Suppressor macrophage treated with lipopolysaccharide for 1 hour (primary cell): ENCODE data around the gene NELFE.
A peak's percentile ranks its signal among the peaks of the same experiment; 100 is the strongest.
"Not testable (repeated sequence)": the region's sequence is repeated elsewhere in the genome, so short reads cannot be mapped to it uniquely, and the experiment has no call there.

Source experiments
- DNase-seq, 3 donors: peaks; one replicate each; pipeline ENCODE4 v3.0.0-alpha.2; 2020 to 2022

The NELFE gene

DNA sequence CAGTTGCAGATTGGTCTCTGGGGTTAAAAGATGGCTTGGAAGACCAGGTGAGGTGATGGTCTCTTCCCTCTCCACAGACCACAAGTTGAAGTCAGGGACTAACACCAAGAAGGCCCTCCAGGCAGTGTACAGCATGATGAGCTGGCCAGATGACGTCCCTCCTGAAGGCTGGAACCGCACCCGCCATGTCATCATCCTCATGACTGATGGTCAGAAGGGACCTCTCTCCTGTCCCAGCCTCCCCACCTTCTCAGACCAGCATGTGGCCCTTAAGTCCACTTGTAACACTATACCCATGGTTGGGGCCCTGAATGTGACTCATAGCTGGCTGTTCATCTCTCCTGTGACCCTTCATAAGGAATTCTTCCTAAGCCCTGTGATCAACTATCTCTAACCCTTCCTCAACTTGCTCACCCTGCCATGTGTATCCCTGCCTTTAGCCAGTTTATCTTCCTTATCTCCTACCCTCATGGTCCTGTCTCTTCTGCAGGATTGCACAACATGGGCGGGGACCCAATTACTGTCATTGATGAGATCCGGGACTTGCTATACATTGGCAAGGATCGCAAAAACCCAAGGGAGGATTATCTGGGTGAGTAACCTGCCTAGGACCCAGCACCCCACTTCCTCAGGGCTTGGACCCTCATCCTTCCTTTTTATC lies 9.9 kb downstream of the NELFE start:
- peak; percentile 64 to 72 (median 68) for DNase-seq

DNA sequence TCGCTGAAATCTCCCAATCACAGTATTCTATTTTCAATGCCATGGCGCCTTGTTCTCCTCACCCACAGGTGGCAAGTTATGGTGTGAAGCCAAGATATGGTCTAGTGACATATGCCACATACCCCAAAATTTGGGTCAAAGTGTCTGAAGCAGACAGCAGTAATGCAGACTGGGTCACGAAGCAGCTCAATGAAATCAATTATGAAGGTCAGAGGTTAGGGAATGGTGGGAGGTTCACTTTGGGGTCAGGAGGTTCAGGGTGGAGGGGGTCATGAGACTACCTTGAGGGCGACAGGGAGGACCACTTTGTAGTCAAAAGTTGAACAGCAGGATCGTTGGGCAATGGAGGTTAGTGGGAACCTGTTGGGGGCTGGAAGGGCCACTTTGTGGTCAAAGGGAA lies 10.5 kb downstream of the NELFE start:
- DNase-seq: no peak

- DNase-seq: no peak
Measured at GRCh38 chr6:31947864-31948263, 10.9 kb downstream of the NELFE start.

- DNase-seq: no peak
Measured at GRCh38 chr6:31947070-31947675, 11.6 kb downstream of the NELFE start.

- DNase-seq: no peak
Measured at GRCh38 chr6:31946370-31946885, 12.3 kb downstream of the NELFE start.

- peak; percentile 86 to 92 (median 90) for DNase-seq
Measured at GRCh38 chr6:31945507-31946369, 13.0 kb downstream of the NELFE start, which contains the start of gene CFB. Gene CFB (plus strand): TSS chr6:31946095. CDS start chr6:31946222, 127 bp downstream.

DNA sequence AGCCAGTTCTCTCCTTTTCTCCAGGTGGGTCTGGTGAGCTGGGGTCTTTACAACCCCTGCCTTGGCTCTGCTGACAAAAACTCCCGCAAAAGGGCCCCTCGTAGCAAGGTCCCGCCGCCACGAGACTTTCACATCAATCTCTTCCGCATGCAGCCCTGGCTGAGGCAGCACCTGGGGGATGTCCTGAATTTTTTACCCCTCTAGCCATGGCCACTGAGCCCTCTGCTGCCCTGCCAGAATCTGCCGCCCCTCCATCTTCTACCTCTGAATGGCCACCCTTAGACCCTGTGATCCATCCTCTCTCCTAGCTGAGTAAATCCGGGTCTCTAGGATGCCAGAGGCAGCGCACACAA lies 13.6 kb downstream of the NELFE start:
- no peak for DNase-seq

DNA sequence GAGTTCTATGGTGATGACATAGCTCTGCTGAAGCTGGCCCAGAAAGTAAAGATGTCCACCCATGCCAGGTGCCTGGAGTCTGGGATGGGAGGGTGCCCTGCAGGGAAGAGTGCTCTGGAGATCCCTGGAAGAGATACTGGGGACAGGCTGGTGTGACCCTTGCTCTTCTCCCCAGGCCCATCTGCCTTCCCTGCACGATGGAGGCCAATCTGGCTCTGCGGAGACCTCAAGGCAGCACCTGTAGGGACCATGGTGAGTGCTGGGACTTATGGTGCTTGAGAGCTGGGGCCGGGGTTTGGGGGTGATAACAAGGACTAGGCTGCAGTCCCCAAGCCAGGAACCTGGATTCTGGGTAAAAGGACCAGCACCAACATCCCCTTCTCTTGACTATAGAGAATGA lies 15.0 kb downstream of the NELFE start:
- DNase-seq: no peak

GRCh38 chr6:31940256-31940664 lies 18.5 kb downstream of the NELFE start:
- peak; percentile 23 to 53 (median 46) for DNase-seq

DNA sequence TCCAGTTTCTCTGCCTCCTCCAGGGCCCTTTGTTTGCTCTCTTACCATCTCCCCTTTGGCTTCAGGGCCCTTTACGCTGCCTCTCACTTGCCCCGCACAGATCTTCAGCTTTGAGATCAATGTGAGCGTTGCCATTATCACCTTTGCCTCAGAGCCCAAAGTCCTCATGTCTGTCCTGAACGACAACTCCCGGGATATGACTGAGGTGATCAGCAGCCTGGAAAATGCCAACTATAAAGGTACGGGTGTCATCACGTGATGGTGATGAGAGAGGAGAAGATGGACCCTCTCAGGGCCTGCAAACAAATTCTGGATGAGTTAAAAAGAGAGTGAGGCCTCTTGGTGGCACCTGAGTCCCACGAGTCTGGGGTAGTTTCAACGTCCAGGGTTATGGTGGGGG lies 22.9 kb downstream of the NELFE start:
- no peak for DNase-seq

DNA sequence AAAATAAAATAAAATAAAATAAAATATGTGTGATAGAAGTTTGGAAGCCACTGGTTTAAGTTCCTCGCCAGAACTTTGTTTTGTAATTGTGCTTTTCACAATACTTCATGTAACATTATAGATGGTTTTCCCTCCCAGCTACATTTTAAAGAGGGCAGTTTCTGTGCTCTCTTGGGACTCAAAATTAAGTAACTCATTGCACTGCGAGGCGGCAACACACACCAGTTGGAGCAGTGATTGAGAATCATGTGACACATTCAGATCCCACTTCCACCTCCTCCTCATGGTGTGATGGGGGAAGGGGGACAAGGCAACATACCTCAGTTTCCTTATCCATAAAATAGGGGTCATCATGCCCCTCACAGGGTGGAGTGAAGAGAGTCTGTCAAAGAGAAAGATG lies 23.8 kb downstream of the NELFE start:
- peak in 2 of 3 donors; percentile 22 to 34 for DNase-seq

GRCh38 chr6:31933537-31933936 lies 25.2 kb downstream of the NELFE start:
- no peak for DNase-seq

- DNase-seq: not testable (repeated sequence)
Measured at GRCh38 chr6:31932137-31932536, 26.6 kb downstream of the NELFE start.

- no peak for DNase-seq
Measured at GRCh38 chr6:31930962-31931361, 27.8 kb downstream of the NELFE start.

- DNase-seq: no peak
Measured at GRCh38 chr6:31928672-31928939, 30.2 kb downstream of the NELFE start.

DNA sequence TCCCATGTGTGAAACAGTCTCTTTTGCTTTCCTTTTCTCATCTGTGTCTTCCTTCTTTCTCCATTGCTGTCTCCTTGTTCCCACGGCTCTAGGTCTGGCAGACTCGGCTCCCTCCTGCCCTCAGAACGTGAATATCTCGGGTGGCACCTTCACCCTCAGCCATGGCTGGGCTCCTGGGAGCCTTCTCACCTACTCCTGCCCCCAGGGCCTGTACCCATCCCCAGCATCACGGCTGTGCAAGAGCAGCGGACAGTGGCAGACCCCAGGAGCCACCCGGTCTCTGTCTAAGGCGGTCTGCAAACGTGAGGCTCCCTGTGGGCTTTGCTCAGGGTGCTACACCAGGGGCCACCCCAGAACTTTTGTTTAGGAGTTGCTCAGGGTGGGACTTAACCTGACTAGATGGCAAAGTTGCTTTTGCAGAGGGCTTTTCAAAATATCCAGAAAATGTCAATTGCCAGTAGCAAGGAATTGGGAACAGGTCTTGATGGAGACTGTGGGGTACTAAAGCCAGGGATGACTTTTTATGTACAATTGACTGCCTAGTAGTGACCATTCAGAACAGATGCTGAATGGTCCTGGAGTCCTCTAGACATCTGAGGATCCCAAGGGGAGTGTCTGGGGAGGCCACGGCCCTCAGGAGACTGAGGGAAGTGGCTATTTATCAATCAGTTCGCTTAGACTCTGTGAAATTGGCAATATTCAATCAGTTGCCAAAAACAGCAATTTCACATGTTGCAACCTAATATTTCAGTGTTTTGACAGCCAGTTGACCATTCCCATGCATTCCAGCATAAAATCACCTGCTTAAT lies 30.7 kb downstream of the NELFE start:
- no peak for DNase-seq

- DNase-seq: peak in 2 of 3 donors; percentile 50 to 53
Measured at GRCh38 chr6:31927242-31927862, 31.4 kb downstream of the NELFE start, which contains the start of gene C2. Gene C2 (plus strand): TSS chr6:31927717. CDS start chr6:31927753, 36 bp downstream.

- peak; percentile 37 to 46 (median 38) for DNase-seq
Measured at GRCh38 chr6:31922942-31923341, 35.8 kb downstream of the NELFE start.

GRCh38 chr6:31920811-31921210 lies 38.0 kb downstream of the NELFE start:
- DNase-seq: peak; percentile 84 to 89 (median 86)

- DNase-seq: no peak
Measured at GRCh38 chr6:31919624-31920303, 39.0 kb downstream of the NELFE start.

- DNase-seq: peak; percentile 51 to 65 (median 55)
Measured at GRCh38 chr6:31918069-31918720, 40.6 kb downstream of the NELFE start.
